Bone marrow (tissue), 2 donors: ENCODE data around the gene OVOL2.

ENCODE experiments used
- DNase-seq, 2 donors: peaks; one replicate each; lab custom pipeline; 2025; lab: John Stamatoyannopoulos, UW

The OVOL2 gene

GRCh38 chr20:17985388-17986018 is 72.2 kb downstream of the OVOL2 start:
- no peak for DNase-seq

DNA sequence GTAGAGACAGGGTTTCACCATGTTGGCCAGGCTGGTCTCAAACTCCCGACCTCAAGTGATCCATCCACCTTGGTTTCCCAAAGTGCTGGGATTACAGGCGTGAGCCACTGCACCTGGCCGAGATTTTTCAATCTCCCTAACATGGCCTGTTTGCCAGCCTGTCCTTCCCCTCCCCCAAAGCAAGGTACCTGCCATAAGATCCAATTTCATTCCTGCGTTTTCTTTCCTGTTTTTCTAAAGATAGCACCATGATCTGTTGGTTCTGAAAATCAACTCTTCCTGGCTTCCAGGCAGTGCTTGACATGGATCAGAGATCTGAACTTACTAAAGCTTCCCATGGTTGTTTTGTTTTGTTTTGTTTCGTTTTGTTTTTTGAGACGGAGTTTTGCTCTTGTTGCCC is 81.4 kb downstream of the OVOL2 start:
- DNase-seq = no peak
